Coronary artery (tissue), 2 donors: ENCODE results near the gene HOXA10.

Experiments used
- DNase-seq: peaks from one replicate; pipeline ENCODE4 v3.0.0-alpha.2; 2017; ENCODE audit warnings: low spot score
- H3K27ac ChIP-seq, 2 donors: fragments of 200-600 bp; sonication (generic); one replicate each; pipeline ENCODE4 v1.5.1; 2016 to 2019
- H3K4me3 ChIP-seq: fragments of 200-600 bp; sonication (generic); 2 replicates; pipeline ENCODE4 v1.5.1; 2016; ENCODE audit warnings: mild to moderate bottlenecking, moderate library complexity
- CTCF ChIP-seq: fragments of 200-600 bp; sonication (generic); IDR thresholded peaks from one replicate; pipeline ENCODE4 v1.5.1; 2019; ENCODE audit warnings: antibody characterized with exemption

HOXA10 gene

GRCh38 chr7:27154369-27154768, 19.8 kb downstream of the HOXA10 start:
- DNase-seq, result no peak
- no peak overlapping the region for H3K4me3 ChIP-seq
- no peak for TF ChIP-seq CTCF
- H3K27ac ChIP-seq, result no peak overlapping the region

GRCh38 chr7:27153526-27153925, 20.6 kb downstream of the HOXA10 start:
- DNase-seq, result no peak
- Histone ChIP-seq H3K4me3 (no peak overlapping the region), H3K27ac (no peak overlapping the region)
- TF ChIP-seq CTCF, result no peak

- no peak for TF ChIP-seq CTCF
- Histone ChIP-seq H3K4me3 (peak overlapping the region; percentile 60), H3K27ac (no peak overlapping the region)
- DNase-seq, result no peak
Measured at GRCh38 chr7:27152816-27153442, 21.2 kb downstream of the HOXA10 start.

GRCh38 chr7:27151931-27152815, 21.9 kb downstream of the HOXA10 start, which contains the start of gene HOXA3:
TSS of gene HOXA3 (minus strand) at chr7:27152583. CDS start at chr7:27110640, 41,943 bp downstream.
- no peak within 1 kb of the TSS for H3K27ac ChIP-seq
- no peak for TF ChIP-seq CTCF
- peak within 1 kb of the TSS; percentile 60 for H3K4me3 ChIP-seq
- DNase-seq, result peak; percentile 59

- Histone ChIP-seq H3K4me3 (peak overlapping the region; percentile 60), H3K27ac (no peak overlapping the region)
- peak; percentile 41 for DNase-seq
- TF ChIP-seq CTCF, result no peak
Measured at GRCh38 chr7:27151341-27151930, 22.7 kb downstream of the HOXA10 start.

- TF ChIP-seq CTCF, result peak; percentile 91
- peak; percentile 64 for DNase-seq
- Histone ChIP-seq H3K27ac (no peak overlapping the region), H3K4me3 (peak overlapping the region; percentile 60)
Measured at GRCh38 chr7:27150568-27151340, 23.4 kb downstream of the HOXA10 start.
